MM.1S (cell line): Measurements from ENCODE around the gene POLA2.

Source experiments
- DNase-seq: peaks from one replicate; pipeline ENCODE4 v3.0.0-alpha.2; 2015
- H2AFZ ChIP-seq: fragments of 300-600 bp; sonication (generic); 2 replicates; pipeline ENCODE4 v1.6.0; 2016; ENCODE audit warnings: antibody characterized with exemption, low read length
- H3F3A ChIP-seq: fragments of 300-600 bp; sonication (generic); 2 replicates; pipeline ENCODE4 v1.6.1; 2016; ENCODE audit warnings: mild to moderate bottlenecking, antibody characterized with exemption, low read length, moderate library complexity, mixed read lengths; ENCODE audit not compliant: insufficient read depth
- H3K27ac ChIP-seq: fragments of 300-600 bp; sonication (generic); 2 replicates; pipeline ENCODE4 v1.5.1; 2016; ENCODE audit warnings: mild to moderate bottlenecking, low read length
- H3K27me3 ChIP-seq: fragments of 300-600 bp; sonication (generic); replicated peaks from 2 replicates; pipeline ENCODE4 v1.6.0; 2016; ENCODE audit warnings: low read length; ENCODE audit not compliant: insufficient read depth
- H3K36me3 ChIP-seq: fragments of 300-600 bp; sonication (generic); replicated peaks from 2 replicates; pipeline ENCODE4 v1.6.1; 2016; ENCODE audit warnings: mild to moderate bottlenecking, low read length, mixed read lengths; ENCODE audit not compliant: insufficient read depth
- H3K4me1 ChIP-seq: fragments of 300-600 bp; sonication (generic); 2 replicates; pipeline ENCODE4 v1.6.1; 2016; ENCODE audit warnings: low read length, mixed read lengths
- H3K4me2 ChIP-seq: fragments of 300-600 bp; sonication (generic); 2 replicates; pipeline ENCODE4 v1.6.0; 2016; ENCODE audit warnings: low read depth, low read length
- H3K4me3 ChIP-seq: fragments of 300-600 bp; sonication (generic); 2 replicates; pipeline ENCODE4 v1.5.1; 2016; ENCODE audit warnings: low read length, mixed read lengths
- H3K79me2 ChIP-seq: fragments of 300-600 bp; sonication (generic); 2 replicates; pipeline ENCODE4 v1.6.1; 2016; ENCODE audit warnings: mixed run types, low read length, mixed read lengths
- H3K9ac ChIP-seq: fragments of 300-600 bp; sonication (generic); 2 replicates; pipeline ENCODE4 v1.6.1; 2016; ENCODE audit warnings: low read length, mixed read lengths
- H3K9me2 ChIP-seq: fragments of 300-600 bp; sonication (generic); replicated peaks from 2 replicates; pipeline ENCODE4 v1.6.1; 2016; ENCODE audit warnings: mild to moderate bottlenecking, low read length, mixed read lengths; ENCODE audit not compliant: insufficient read depth
- H3K9me3 ChIP-seq: fragments of 300-600 bp; sonication (generic); replicated peaks from 2 replicates; pipeline ENCODE4 v1.6.1; 2016; ENCODE audit warnings: mild to moderate bottlenecking, low read length, mixed read lengths; ENCODE audit not compliant: insufficient read depth
- H4K20me1 ChIP-seq: fragments of 300-600 bp; sonication (generic); 2 replicates; pipeline ENCODE4 v1.6.1; 2016; ENCODE audit warnings: mild to moderate bottlenecking, low read length, moderate library complexity, mixed read lengths; ENCODE audit not compliant: insufficient read depth
- CTCF ChIP-seq: fragments of 300-600 bp; sonication (generic); IDR thresholded peaks from 2 replicates; pipeline ENCODE4 v1.5.1; 2016; ENCODE audit warnings: antibody characterized with exemption, low read length, mixed read lengths
- EZH2 ChIP-seq: fragments of 300-600 bp; sonication (generic); optimal IDR thresholded peaks from 2 replicates; pipeline ENCODE3; 2017; ENCODE audit warnings: low read depth, mild to moderate bottlenecking, antibody characterized with exemption, low read length, mixed read lengths
- EZH2phosphoT487 ChIP-seq: fragments of 300-600 bp; sonication (generic); IDR thresholded peaks from 2 replicates; pipeline ENCODE4 v1.6.1; 2018; ENCODE audit warnings: antibody characterized with exemption, low read length

The POLA2 gene

GRCh38 chr11:65305501-65306268, 43.9 kb downstream of the POLA2 start:
- no peaks in the 10 kb centered on the region for H4K20me1 ChIP-seq
- H3K9me3 ChIP-seq = no peaks in the 10 kb centered on the region
- H3K4me1 ChIP-seq = no peaks in the 10 kb centered on the region
- H3K4me2 ChIP-seq = no peak overlapping the region
- no peaks in the 10 kb centered on the region for H3K9me2 ChIP-seq
- no peaks in the 10 kb centered on the region for H3K36me3 ChIP-seq
- no peak overlapping the region for H3K27ac ChIP-seq
- no peak for DNase-seq
- no peak overlapping the region for H2AFZ ChIP-seq
- H3K4me3 ChIP-seq = no peak overlapping the region
- H3K27me3 ChIP-seq = no peaks in the 10 kb centered on the region
- H3K79me2 ChIP-seq = no peaks in the 10 kb centered on the region
- TF ChIP-seq CTCF = no peak
- no peak for TF ChIP-seq EZH2phosphoT487
- no peak for TF ChIP-seq EZH2
- no peak overlapping the region for H3K9ac ChIP-seq
- H3F3A ChIP-seq = no peaks in the 10 kb centered on the region

GRCh38 chr11:65307298-65308229, 45.8 kb downstream of the POLA2 start:
- Histone ChIP-seq H3K4me1 (no peaks in the 10 kb centered on the region), H3K9ac (no peak overlapping the region)

GRCh38 chr11:65308281-65308891, 46.6 kb downstream of the POLA2 start:
- no peaks in the 10 kb centered on the region for H3K27me3 ChIP-seq
- H4K20me1 ChIP-seq = no peaks in the 10 kb centered on the region
- no peaks in the 10 kb centered on the region for H3K9me3 ChIP-seq
- TF ChIP-seq EZH2 (no peak), CTCF (no peak), EZH2phosphoT487 (no peak)
- H3K9me2 ChIP-seq = no peaks in the 10 kb centered on the region
- H2AFZ ChIP-seq = no peak overlapping the region
- H3K4me1 ChIP-seq = no peaks in the 10 kb centered on the region
- no peak overlapping the region for H3K27ac ChIP-seq
- no peaks in the 10 kb centered on the region for H3K36me3 ChIP-seq
- no peak overlapping the region for H3K4me2 ChIP-seq
- no peak overlapping the region for H3K4me3 ChIP-seq
- H3K9ac ChIP-seq = no peak overlapping the region
- H3F3A ChIP-seq = no peaks in the 10 kb centered on the region
- no peak for DNase-seq
- no peaks in the 10 kb centered on the region for H3K79me2 ChIP-seq

More at GRCh38 chr11:65307298-65308229, 45.8 kb downstream of the POLA2 start:
- Histone ChIP-seq H3K27me3 (no peaks in the 10 kb centered on the region), H3K27ac (no peak overlapping the region), H3F3A (no peaks in the 10 kb centered on the region), H3K9me2 (no peaks in the 10 kb centered on the region), H3K36me3 (no peaks in the 10 kb centered on the region), H2AFZ (no peak overlapping the region), H3K4me2 (no peak overlapping the region), H3K9me3 (no peaks in the 10 kb centered on the region), H3K79me2 (no peaks in the 10 kb centered on the region), H3K4me3 (no peak overlapping the region), H4K20me1 (no peaks in the 10 kb centered on the region)
- TF ChIP-seq CTCF (no peak), EZH2 (no peak), EZH2phosphoT487 (no peak)
- DNase-seq = no peak
